ENCODE data around the gene PTPRC.

Gene PTPRC

DNA sequence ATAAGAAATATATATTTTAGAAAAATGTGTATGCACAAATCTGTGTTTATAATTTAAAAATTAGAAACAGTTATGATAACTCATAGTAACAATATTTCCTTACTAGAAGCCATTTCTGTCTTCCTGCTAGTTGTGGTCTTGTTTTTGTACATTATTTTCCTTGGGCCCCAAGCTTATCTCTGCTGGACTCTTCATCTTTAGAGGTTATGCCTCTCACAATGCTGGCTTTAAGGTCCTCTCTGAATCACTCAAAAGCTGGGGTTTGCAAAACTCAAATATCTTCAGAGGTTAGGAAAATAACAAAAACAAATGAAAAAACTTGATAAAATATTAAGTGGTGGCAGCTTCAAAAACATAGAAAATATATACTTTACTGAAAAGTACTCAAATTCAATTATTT, 133.8 kb downstream of the PTPRC start:
- no peak for DNase-seq

DNA sequence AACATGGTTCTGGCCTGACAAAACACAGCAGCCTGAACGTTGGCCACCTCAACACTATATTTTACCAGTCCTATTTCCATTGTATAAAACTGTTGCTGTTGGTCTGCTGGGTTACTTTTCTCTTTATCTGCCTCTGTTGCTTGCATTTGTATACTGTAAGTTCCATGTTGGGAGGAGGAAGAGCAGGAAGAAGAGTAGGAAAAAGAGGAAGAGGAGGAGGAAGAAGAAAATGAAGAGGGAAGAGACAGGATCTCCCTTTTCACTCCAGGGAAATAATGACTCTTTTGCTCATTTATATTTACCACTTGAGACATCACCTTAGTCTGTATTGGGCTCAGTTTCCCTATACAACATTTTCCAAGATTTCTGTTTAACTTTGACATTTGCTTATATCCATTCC, 134.2 kb downstream of the PTPRC start:
- no peak for DNase-seq

DNA sequence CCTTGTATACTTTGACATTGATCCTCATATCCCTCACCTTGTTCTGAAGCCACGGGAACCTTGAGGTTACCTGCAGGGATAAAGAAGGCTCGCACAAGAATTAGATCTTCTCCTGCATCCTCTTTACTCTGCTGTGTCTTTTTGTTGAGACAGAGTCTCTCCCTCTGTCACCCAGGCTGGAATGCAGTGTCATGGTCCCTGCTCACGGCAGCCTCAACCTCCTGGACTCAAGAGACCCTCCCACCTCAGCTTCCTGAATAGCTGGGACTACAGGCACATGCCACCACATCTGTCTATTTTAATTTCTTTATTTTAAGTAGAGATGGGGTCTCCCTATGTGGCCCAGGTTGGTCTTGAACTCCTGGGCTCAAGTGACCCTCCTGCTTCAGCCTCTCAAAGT, 134.7 kb downstream of the PTPRC start:
- DNase-seq, result no peak

- DNase-seq, result no peak
These were observed 135.6 kb downstream of the PTPRC start for GRCh38 chr1:198774421-198774820.

GRCh38 chr1:198775606-198776005, 136.8 kb downstream of the PTPRC start:
- no peak for DNase-seq

DNA sequence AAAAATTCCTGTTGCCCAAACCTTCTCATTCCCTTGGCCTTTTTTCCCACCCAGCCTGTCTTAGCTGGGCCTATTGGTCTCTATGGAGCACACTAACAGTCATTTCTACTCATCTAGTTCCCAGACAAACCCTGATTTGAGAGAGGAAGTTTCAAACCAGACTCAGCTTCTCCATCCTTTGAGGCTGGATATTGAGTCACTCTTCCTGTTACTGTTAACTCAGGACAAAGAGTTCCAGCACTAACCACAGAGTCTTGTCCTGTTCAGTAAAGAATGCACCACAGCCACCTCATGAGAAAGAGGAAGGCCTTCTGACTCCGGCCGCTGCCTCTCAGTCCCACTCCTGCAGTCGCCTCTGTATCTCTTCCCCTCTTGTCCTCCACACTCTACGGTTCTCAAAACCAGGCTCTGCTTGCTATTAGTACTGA, 137.8 kb downstream of the PTPRC start:
- no peak for DNase-seq

- DNase-seq, result no peak
These were observed 139.2 kb downstream of the PTPRC start for GRCh38 chr1:198778049-198778448.

DNA sequence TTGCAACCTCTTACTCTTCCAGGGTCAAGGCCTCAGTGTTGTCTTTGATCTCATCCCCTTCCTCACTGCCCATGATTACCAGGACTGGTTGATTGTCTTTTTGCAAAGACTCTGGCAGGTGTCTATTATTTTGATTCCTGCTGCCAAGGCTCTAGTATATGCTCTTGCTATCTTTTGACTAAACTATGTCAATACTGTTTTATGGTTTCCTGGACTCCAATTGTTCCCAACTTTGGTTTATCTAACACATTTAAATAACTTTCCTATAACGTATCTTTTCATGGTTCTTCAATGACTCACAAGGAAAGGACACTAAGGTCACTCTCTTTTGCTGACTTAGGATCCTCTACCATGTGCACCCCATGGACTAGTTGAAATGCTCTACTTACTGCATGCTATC, 141.5 kb downstream of the PTPRC start:
- DNase-seq, result no peak

DNA sequence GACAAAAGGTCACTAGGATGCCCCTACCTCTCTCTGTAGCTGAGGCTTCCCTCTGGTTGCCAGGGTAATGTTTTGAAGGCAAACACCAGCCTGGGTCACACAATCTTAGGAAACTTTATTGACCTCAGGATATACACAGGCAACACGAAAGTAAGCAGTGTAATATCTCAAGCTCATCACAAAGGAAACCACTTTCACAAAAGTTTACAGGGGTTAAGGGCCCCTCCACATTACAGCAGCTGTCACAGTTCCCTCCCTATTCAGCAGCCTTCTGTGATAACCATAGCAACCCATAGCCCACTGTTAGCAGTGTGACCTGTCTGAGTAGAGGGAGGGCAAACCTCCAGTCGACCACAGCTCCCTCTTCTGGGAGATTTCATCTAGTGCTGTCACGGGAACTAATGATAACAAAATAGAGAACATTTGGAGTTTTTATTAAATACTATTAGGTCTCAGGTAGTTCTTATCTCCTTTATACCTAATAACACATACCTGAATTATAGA, 149.8 kb downstream of the PTPRC start:
- no peak for DNase-seq

- DNase-seq, result no peak
These were observed 154.9 kb downstream of the PTPRC start for GRCh38 chr1:198793714-198794113.

DNA sequence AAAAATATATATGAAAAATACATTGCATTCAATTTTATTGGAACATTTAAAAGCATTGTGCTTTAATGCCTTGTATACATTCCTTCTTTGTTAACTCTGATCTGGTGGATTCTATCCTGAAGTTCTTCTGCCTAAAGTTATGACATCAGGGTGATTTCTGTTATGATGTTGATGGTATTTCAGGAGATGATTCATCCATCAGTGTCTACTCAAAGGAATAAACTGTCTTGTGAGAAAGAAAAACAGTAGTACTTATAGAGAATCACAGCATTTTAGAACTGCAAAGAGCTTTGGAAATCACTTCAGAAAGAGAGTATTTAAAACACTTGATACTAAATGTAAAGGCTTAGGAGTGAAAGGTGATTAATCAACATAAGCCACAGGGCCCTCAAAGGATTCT, 155.7 kb downstream of the PTPRC start:
- no peak for DNase-seq

GRCh38 chr1:198797656-198798055, 158.8 kb downstream of the PTPRC start:
- no peak for DNase-seq

- no peak for DNase-seq
These were observed 160.1 kb downstream of the PTPRC start for GRCh38 chr1:198798923-198799386.

- DNase-seq, result no peak
These were observed 166.8 kb downstream of the PTPRC start for GRCh38 chr1:198805498-198806151.

GRCh38 chr1:198806861-198807260, 168.0 kb downstream of the PTPRC start:
- no peak for DNase-seq
